Karpas-422 (cell line): ENCODE results near the gene ABCC8. TPM values are rescaled to one million over a fixed set of nuclear protein-coding genes. Genes with fewer than 3 reads are reported as not detected.

ENCODE experiments used
- DNase-seq: peaks from one replicate; pipeline ENCODE4 v3.0.0-alpha.2; 2015
- H2AFZ ChIP-seq: fragments of 200-600 bp; sonication (generic); 2 replicates; pipeline ENCODE4 v1.6.1; 2014; ENCODE audit warnings: antibody characterized with exemption, low read length, mixed read lengths
- H3K27ac ChIP-seq: fragments of 200-600 bp; sonication (generic); 2 replicates; pipeline ENCODE4 v1.5.1; 2014; ENCODE audit warnings: mild to moderate bottlenecking, low read length, moderate library complexity
- H3K27me3 ChIP-seq: fragments of 200-600 bp; sonication (generic); 2 replicates; pipeline ENCODE4 v1.6.1; 2014; ENCODE audit warnings: low read length, mixed read lengths
- H3K36me3 ChIP-seq: fragments of 200-600 bp; sonication (generic); 2 replicates; pipeline ENCODE4 v1.6.1; 2014; ENCODE audit warnings: low read length, mixed read lengths; ENCODE audit not compliant: insufficient read depth
- H3K4me1 ChIP-seq: fragments of 200-600 bp; sonication (generic); 2 replicates; pipeline ENCODE4 v1.6.1; 2014; ENCODE audit warnings: mild to moderate bottlenecking, low read length, mixed read lengths
- H3K4me2 ChIP-seq: fragments of 200-600 bp; sonication (generic); 2 replicates; pipeline ENCODE4 v1.6.1; 2014; ENCODE audit warnings: low read length, low read depth, mild to moderate bottlenecking; ENCODE audit not compliant: poor library complexity, severe bottlenecking
- H3K4me3 ChIP-seq: fragments of 200-600 bp; sonication (generic); 2 replicates; pipeline ENCODE4 v1.5.1; 2014; ENCODE audit warnings: mild to moderate bottlenecking, antibody characterized with exemption, low read length, mixed read lengths
- H3K79me2 ChIP-seq: fragments of 200-600 bp; sonication (generic); 2 replicates; pipeline ENCODE4 v1.6.1; 2014; ENCODE audit warnings: mild to moderate bottlenecking, low read length, mixed read lengths
- H3K9ac ChIP-seq: fragments of 200-600 bp; sonication (generic); 2 replicates; pipeline ENCODE4 v1.6.0; 2014; ENCODE audit warnings: low read length
- H3K9me2 ChIP-seq: fragments of 200-600 bp; sonication (generic), shearing (Covaris generic); replicated peaks from 2 replicates; pipeline ENCODE4 v1.6.0; 2014; ENCODE audit warnings: mild to moderate bottlenecking, low read length, moderate library complexity; ENCODE audit not compliant: insufficient read depth
- H3K9me3 ChIP-seq: fragments of 300-700, 200-600 bp; sonication (generic); 2 replicates; pipeline ENCODE4 v1.6.1; 2014; ENCODE audit warnings: low read length, mixed read lengths
- H4K20me1 ChIP-seq: fragments of 200-600 bp; sonication (generic); 2 replicates; pipeline ENCODE4 v1.6.1; 2014; ENCODE audit warnings: mild to moderate bottlenecking, antibody characterized with exemption, low read length, low read depth; ENCODE audit not compliant: insufficient read depth
- total RNA-seq: library from RNA; depleted of rRNA; stranded (reverse); fragments of >200 nt; shearing (Covaris generic); gene quantifications from 2 replicates; pipeline ENCODE4 v1.2.3, GENCODE V29; 2014; ENCODE audit warnings: low replicate concordance

ABCC8 gene
- total RNA-seq, 1 experiment from 2014 or later: not detected

DNA sequence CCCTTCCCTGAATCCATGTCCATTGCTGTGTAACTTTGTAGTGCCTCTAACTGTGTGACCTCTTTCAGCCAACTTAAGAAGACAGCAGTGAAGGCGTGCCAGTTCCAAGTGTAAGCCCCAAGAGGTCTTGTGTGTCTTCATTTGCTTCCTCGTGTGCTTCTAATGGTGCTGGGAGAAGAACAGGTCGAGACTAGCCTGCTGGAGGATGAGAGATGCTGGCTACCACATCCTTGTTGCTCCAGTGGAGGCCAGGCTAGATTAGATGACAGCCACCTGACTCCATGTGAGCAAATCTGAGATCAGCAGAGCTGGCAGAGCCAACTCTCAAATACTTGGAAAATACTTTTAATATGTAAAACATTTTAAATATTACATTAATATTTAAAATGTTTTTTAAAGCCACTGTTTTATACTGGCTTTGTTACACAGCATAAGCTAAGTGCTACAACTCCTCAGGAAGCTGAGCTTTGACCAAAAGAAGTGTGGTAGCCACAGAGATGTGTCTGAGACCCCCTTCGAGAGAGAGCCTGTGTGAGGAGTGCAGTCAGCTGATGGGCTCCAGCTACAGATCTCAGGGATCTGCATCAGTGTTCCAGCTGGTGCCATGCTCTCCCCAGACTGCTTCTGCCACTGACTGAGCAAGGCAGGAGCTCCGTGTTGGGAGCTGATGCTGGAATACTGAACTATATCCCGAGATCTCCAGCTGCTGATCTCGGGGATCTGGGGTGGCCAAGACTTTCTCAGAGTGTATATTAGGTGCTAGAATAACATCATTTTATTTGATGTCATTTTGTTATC is 97.1 kb downstream of the ABCC8 start:
- Histone ChIP-seq H3K79me2 (no peaks in the 10 kb centered on the region), H3K9me2 (no peaks in the 10 kb centered on the region), H3K9ac (no peak overlapping the region), H2AFZ (no peak overlapping the region), H3K36me3 (peaks cover 48% of the 10 kb centered on the region), H3K27ac (no peak overlapping the region), H3K4me2 (no peak overlapping the region), H3K27me3 (no peaks in the 10 kb centered on the region), H3K4me3 (no peak overlapping the region), H4K20me1 (no peaks in the 10 kb centered on the region), H3K4me1 (no peaks in the 10 kb centered on the region), H3K9me3 (no peaks in the 10 kb centered on the region)
- DNase-seq: no peak

- Histone ChIP-seq H4K20me1 (no peaks in the 10 kb centered on the region), H3K79me2 (no peaks in the 10 kb centered on the region), H3K4me2 (no peak overlapping the region), H3K9me2 (no peaks in the 10 kb centered on the region), H3K9me3 (no peaks in the 10 kb centered on the region), H3K27me3 (no peaks in the 10 kb centered on the region), H3K9ac (no peak overlapping the region), H3K36me3 (peaks cover 57% of the 10 kb centered on the region), H2AFZ (no peak overlapping the region), H3K27ac (no peak overlapping the region), H3K4me1 (no peaks in the 10 kb centered on the region), H3K4me3 (no peak overlapping the region)
- no peak for DNase-seq
These were observed 98.0 kb downstream of the ABCC8 start for GRCh38 chr11:17378655-17379054.

DNA sequence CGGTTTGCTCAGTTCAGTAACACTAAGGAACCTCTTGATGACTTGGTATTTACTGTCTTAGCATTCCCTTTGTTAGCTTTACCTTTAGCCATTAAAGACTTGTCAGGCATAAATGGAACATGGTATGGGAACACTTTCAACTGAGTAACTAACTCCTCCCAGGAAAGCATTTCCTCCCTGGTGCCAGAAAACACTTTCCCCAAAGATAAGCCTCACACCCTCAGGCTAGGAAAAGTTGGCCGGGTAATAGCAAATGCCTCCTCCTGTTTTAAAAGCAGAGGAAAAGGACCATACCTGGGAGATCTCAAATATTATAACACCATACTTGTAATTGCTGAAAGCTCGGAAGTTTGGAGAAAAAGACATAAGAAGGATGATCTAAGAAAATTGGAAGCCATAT is 100.2 kb downstream of the ABCC8 start:
- H4K20me1 ChIP-seq: no peaks in the 10 kb centered on the region
- H3K4me3 ChIP-seq: no peak overlapping the region
- H3K36me3 ChIP-seq: peaks cover 79% of the 10 kb centered on the region
- no peak overlapping the region for H2AFZ ChIP-seq
- H3K9ac ChIP-seq: no peak overlapping the region
- H3K79me2 ChIP-seq: no peaks in the 10 kb centered on the region
- H3K27ac ChIP-seq: no peak overlapping the region
- DNase-seq: no peak
- no peaks in the 10 kb centered on the region for H3K27me3 ChIP-seq
- no peaks in the 10 kb centered on the region for H3K4me1 ChIP-seq
- H3K9me2 ChIP-seq: no peaks in the 10 kb centered on the region
- H3K4me2 ChIP-seq: no peak overlapping the region
- H3K9me3 ChIP-seq: peaks cover 9% of the 10 kb centered on the region

- Histone ChIP-seq H4K20me1 (no peaks in the 10 kb centered on the region), H3K4me2 (no peak overlapping the region), H3K9me2 (no peaks in the 10 kb centered on the region), H3K9me3 (peaks cover 18% of the 10 kb centered on the region), H3K4me3 (no peak overlapping the region), H3K9ac (no peak overlapping the region), H2AFZ (no peak overlapping the region), H3K36me3 (peaks cover 83% of the 10 kb centered on the region), H3K4me1 (no peaks in the 10 kb centered on the region), H3K79me2 (no peaks in the 10 kb centered on the region), H3K27me3 (no peaks in the 10 kb centered on the region), H3K27ac (no peak overlapping the region)
- DNase-seq: no peak
These were observed 101.1 kb downstream of the ABCC8 start for GRCh38 chr11:17375547-17375946.

DNA sequence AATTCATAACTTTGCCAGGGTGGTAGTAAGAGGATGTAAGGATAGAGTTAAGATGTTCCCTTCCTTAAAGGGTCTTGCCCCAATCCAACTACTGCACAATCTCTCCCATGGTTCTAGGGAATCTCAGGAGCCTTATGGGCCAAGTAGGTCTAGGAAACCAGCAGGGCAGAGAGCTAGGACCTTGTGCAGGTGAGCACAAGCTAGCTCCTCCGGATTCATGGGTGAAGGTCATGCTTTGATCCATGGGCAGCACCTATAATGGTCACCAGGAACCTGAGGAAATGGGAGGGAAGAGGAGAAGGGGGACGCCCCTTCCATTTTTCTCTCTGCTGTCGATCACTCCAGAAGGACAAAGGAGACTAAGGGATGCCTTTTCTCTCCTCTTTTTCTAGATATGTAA is 105.0 kb downstream of the ABCC8 start:
- H3K4me1 ChIP-seq: no peaks in the 10 kb centered on the region
- no peaks in the 10 kb centered on the region for H3K9me2 ChIP-seq
- peaks cover 8% of the 10 kb centered on the region for H3K79me2 ChIP-seq
- H4K20me1 ChIP-seq: no peaks in the 10 kb centered on the region
- H3K4me3 ChIP-seq: no peak overlapping the region
- H3K27me3 ChIP-seq: no peaks in the 10 kb centered on the region
- H3K27ac ChIP-seq: no peak overlapping the region
- peaks cover 98% of the 10 kb centered on the region for H3K36me3 ChIP-seq
- H3K4me2 ChIP-seq: no peak overlapping the region
- peaks cover 34% of the 10 kb centered on the region for H3K9me3 ChIP-seq
- H2AFZ ChIP-seq: no peak overlapping the region
- DNase-seq: no peak
- H3K9ac ChIP-seq: no peak overlapping the region

- Histone ChIP-seq H3K4me2 (no peak overlapping the region), H3K27me3 (no peaks in the 10 kb centered on the region), H3K4me3 (no peak overlapping the region), H3K4me1 (no peaks in the 10 kb centered on the region), H4K20me1 (no peaks in the 10 kb centered on the region), H3K36me3 (peaks cover 100% of the 10 kb centered on the region), H3K9me2 (no peaks in the 10 kb centered on the region), H3K9ac (no peak overlapping the region), H3K9me3 (peaks cover 36% of the 10 kb centered on the region), H3K27ac (no peak overlapping the region), H2AFZ (no peak overlapping the region), H3K79me2 (peaks cover 27% of the 10 kb centered on the region)
- no peak for DNase-seq
These were observed 106.9 kb downstream of the ABCC8 start for GRCh38 chr11:17369684-17370243.

GRCh38 chr11:17369094-17369493 is 107.6 kb downstream of the ABCC8 start:
- DNase-seq: no peak
- no peak overlapping the region for H3K4me3 ChIP-seq
- H3K27me3 ChIP-seq: no peaks in the 10 kb centered on the region
- H4K20me1 ChIP-seq: no peaks in the 10 kb centered on the region
- H3K4me1 ChIP-seq: no peaks in the 10 kb centered on the region
- H3K4me2 ChIP-seq: no peak overlapping the region
- H3K9me3 ChIP-seq: peaks cover 36% of the 10 kb centered on the region
- H3K79me2 ChIP-seq: peaks cover 33% of the 10 kb centered on the region
- no peak overlapping the region for H2AFZ ChIP-seq
- no peak overlapping the region for H3K27ac ChIP-seq
- H3K36me3 ChIP-seq: peaks cover 98% of the 10 kb centered on the region
- no peaks in the 10 kb centered on the region for H3K9me2 ChIP-seq
- H3K9ac ChIP-seq: no peak overlapping the region

DNA sequence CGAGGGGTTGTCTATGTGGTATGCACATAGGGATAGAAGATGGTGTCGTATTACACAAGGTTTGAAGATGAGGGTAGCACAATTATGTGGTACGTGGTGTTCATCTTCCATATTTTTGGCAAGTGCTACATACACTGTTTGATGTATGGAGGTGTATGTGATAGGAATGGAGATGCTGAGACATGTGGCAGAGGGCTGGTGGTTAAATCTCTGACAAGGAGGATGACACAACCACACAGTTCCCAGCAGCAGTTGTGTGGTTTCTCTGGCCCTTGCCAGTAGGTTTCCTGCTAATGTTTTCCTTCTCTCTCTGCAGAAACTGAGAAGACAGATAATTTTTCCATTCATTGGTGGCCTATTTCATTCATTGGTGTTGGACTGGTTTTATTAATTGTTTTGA is 108.1 kb downstream of the ABCC8 start:
- no peak for DNase-seq
- H3K27me3 ChIP-seq: no peaks in the 10 kb centered on the region
- H3K36me3 ChIP-seq: peaks cover 98% of the 10 kb centered on the region
- no peak overlapping the region for H3K27ac ChIP-seq
- no peaks in the 10 kb centered on the region for H3K9me2 ChIP-seq
- peaks cover 38% of the 10 kb centered on the region for H3K79me2 ChIP-seq
- peaks cover 36% of the 10 kb centered on the region for H3K9me3 ChIP-seq
- no peak overlapping the region for H3K4me2 ChIP-seq
- no peak overlapping the region for H3K4me3 ChIP-seq
- H3K9ac ChIP-seq: no peak overlapping the region
- no peaks in the 10 kb centered on the region for H4K20me1 ChIP-seq
- H2AFZ ChIP-seq: no peak overlapping the region
- H3K4me1 ChIP-seq: no peaks in the 10 kb centered on the region
